H9 (cell line): ENCODE measurements around the gene NRP2. TPM values are rescaled to one million over a fixed set of nuclear protein-coding genes. Genes with fewer than 3 reads are reported as not detected.

Experiments used
- DNase-seq: peaks from one replicate; pipeline ENCODE4 v3.0.0-alpha.2; 2017
- H2AFZ ChIP-seq: one replicate; pipeline ENCODE4 v1.6.1; 2013; ENCODE audit warnings: mild to moderate bottlenecking, low read length, control low read depth, moderate library complexity
- H2AK5ac ChIP-seq: 2 replicates; pipeline ENCODE4 v1.6.1; 2013; ENCODE audit warnings: low read length, control low read depth, mixed read lengths; ENCODE audit not compliant: insufficient read length
- H2BK120ac ChIP-seq: one replicate; pipeline ENCODE4 v1.6.1; 2013; ENCODE audit warnings: low read depth, mild to moderate bottlenecking, low read length, control low read depth, inconsistent platforms; ENCODE audit not compliant: poor library complexity, severe bottlenecking
- H2BK12ac ChIP-seq: 2 replicates; pipeline ENCODE4 v1.6.1; 2013; ENCODE audit warnings: low read length, control low read depth, mixed read lengths, low read depth; ENCODE audit not compliant: insufficient read length
- H2BK15ac ChIP-seq: 2 replicates; pipeline ENCODE4 v1.6.1; 2013; ENCODE audit warnings: low read depth, low read length, control low read depth
- H2BK20ac ChIP-seq: one replicate; pipeline ENCODE4 v1.6.1; 2013; ENCODE audit warnings: low read depth, mild to moderate bottlenecking, low read length, control low read depth, inconsistent platforms; ENCODE audit not compliant: poor library complexity, severe bottlenecking
- H2BK5ac ChIP-seq: 2 replicates; pipeline ENCODE4 v1.6.1; 2013; ENCODE audit warnings: low read length, control low read depth, mixed read lengths; ENCODE audit not compliant: insufficient read length
- H3K14ac ChIP-seq: 2 replicates; pipeline ENCODE4 v1.6.1; 2013; ENCODE audit warnings: low read length, control low read depth; ENCODE audit not compliant: insufficient read depth
- H3K18ac ChIP-seq: 2 replicates; pipeline ENCODE4 v1.6.1; 2013; ENCODE audit warnings: low read depth, mild to moderate bottlenecking, mixed read lengths, low read length, control low read depth; ENCODE audit not compliant: insufficient read length
- H3K23ac ChIP-seq: 2 replicates; pipeline ENCODE4 v1.6.1; 2013; ENCODE audit warnings: low read length, control low read depth, mixed read lengths, low read depth; ENCODE audit not compliant: insufficient read length
- H3K23me2 ChIP-seq: 2 replicates; pipeline ENCODE4 v1.6.1; 2013; ENCODE audit warnings: low read depth, mild to moderate bottlenecking, mixed read lengths, low read length, control low read depth; ENCODE audit not compliant: insufficient read length, poor library complexity, severe bottlenecking
- H3K27ac ChIP-seq: 2 replicates; pipeline ENCODE4 v1.5.1; 2013; ENCODE audit warnings: low read length, control low read depth, mixed read lengths, low read depth; ENCODE audit not compliant: insufficient read length
- H3K27me3 ChIP-seq: 2 replicates; pipeline ENCODE4 v1.6.1; 2013; ENCODE audit warnings: low read length, control low read depth, inconsistent platforms; ENCODE audit not compliant: insufficient read depth
- H3K4ac ChIP-seq: 2 replicates; pipeline ENCODE4 v1.6.1; 2013; ENCODE audit warnings: low read depth, mild to moderate bottlenecking, control low read depth, inconsistent platforms, low read length, moderate library complexity
- H3K4me1 ChIP-seq: 2 replicates; pipeline ENCODE4 v1.6.1; 2013; ENCODE audit warnings: low read length, control low read depth, inconsistent platforms; ENCODE audit not compliant: insufficient read depth
- H3K4me2 ChIP-seq: 2 replicates; pipeline ENCODE4 v1.6.1; 2013; ENCODE audit warnings: low read length, control low read depth, mixed read lengths; ENCODE audit not compliant: insufficient read length, insufficient read depth
- H3K56ac ChIP-seq: 2 replicates; pipeline ENCODE4 v1.6.1; 2013; ENCODE audit warnings: low read depth, mild to moderate bottlenecking, mixed read lengths, low read length, control low read depth; ENCODE audit not compliant: insufficient read length
- H3K79me1 ChIP-seq: 2 replicates; pipeline ENCODE4 v1.6.1; 2013; ENCODE audit warnings: low read depth, mild to moderate bottlenecking, moderate library complexity, low read length, control low read depth, inconsistent platforms; ENCODE audit not compliant: insufficient read depth, poor library complexity, severe bottlenecking
- H3K79me2 ChIP-seq: 2 replicates; pipeline ENCODE4 v1.6.1; 2013; ENCODE audit warnings: low read length, control low read depth, inconsistent platforms; ENCODE audit not compliant: insufficient read depth
- H3K9ac ChIP-seq: 2 replicates; pipeline ENCODE4 v1.6.1; 2013; ENCODE audit warnings: low read length, control low read depth, mixed read lengths; ENCODE audit not compliant: insufficient read length; ENCODE audit errors: extremely low read depth
- H3K9me3 ChIP-seq: one replicate; pipeline ENCODE4 v1.6.1; 2013; ENCODE audit warnings: low read depth, low read length, inconsistent platforms; ENCODE audit not compliant: control insufficient read depth
- H3T11ph ChIP-seq: one replicate; pipeline ENCODE4 v1.6.1; 2013; ENCODE audit warnings: mild to moderate bottlenecking, low read length, control low read depth, inconsistent platforms
- H4K20me1 ChIP-seq: one replicate; pipeline ENCODE4 v1.6.1; 2013; ENCODE audit not compliant: control insufficient read depth, insufficient read length, insufficient read depth
- H4K5ac ChIP-seq: 2 replicates; pipeline ENCODE4 v1.6.1; 2013; ENCODE audit warnings: low read depth, mild to moderate bottlenecking, mixed read lengths, low read length, control low read depth; ENCODE audit not compliant: insufficient read length
- H4K8ac ChIP-seq: replicated peaks from 2 replicates; pipeline ENCODE4 v1.6.1; 2013; ENCODE audit warnings: low read length, control low read depth, mixed read lengths, low read depth; ENCODE audit not compliant: insufficient read length
- H4K91ac ChIP-seq: 2 replicates; pipeline ENCODE4 v1.6.1; 2013; ENCODE audit warnings: low read depth, mild to moderate bottlenecking, moderate library complexity, mixed read lengths, low read length, control low read depth; ENCODE audit not compliant: insufficient read length
- H3K27ac Mint-ChIP-seq, 3 experiments: 2 replicates in 2 of 3; 3 replicates in 1 of 3; pipeline ENCODE4 v1.8.0; 2020 to 2021; ENCODE audit warnings: mixed read lengths in 3 of 3, mild to moderate bottlenecking in 1 of 3, moderate library complexity in 1 of 3
- H3K27me3 Mint-ChIP-seq: 2 replicates; pipeline ENCODE4 v1.8.0; 2021; ENCODE audit warnings: low read depth, mild to moderate bottlenecking, moderate library complexity, mixed read lengths
- H3K36me3 Mint-ChIP-seq, 3 experiments: 2 replicates in 2 of 3; 3 replicates in 1 of 3; pipeline ENCODE4 v1.8.0; 2020 to 2021; ENCODE audit warnings: low read depth in 3 of 3, mixed read lengths in 3 of 3; ENCODE audit not compliant: insufficient read depth in 1 of 3
- H3K4me1 Mint-ChIP-seq, 2 experiments: 2 replicates each; pipeline ENCODE4 v1.8.0; 2020; ENCODE audit warnings: mixed read lengths in 2 of 2
- H3K4me3 Mint-ChIP-seq, 2 experiments: 2 replicates in 1 of 2; 3 replicates in 1 of 2; pipeline ENCODE4 v1.8.0; 2020 to 2021; ENCODE audit warnings: mild to moderate bottlenecking in 2 of 2, mixed read lengths in 2 of 2, moderate library complexity in 1 of 2
- H3K9me3 Mint-ChIP-seq, 2 experiments: 2 replicates in 1 of 2; 3 replicates in 1 of 2; pipeline ENCODE4 v1.8.0; 2020; ENCODE audit warnings: mild to moderate bottlenecking in 2 of 2, mixed read lengths in 2 of 2, moderate library complexity in 1 of 2
- WGBS: extraction: QIAGEN DNeasy Blood & Tissue Kit; methylation state at CpG from one replicate; pipeline ENCODE4 v1.1.7; 2013; ENCODE audit warnings: missing lambda C conversion rate, low lambda C conversion rate, mixed read lengths; ENCODE audit not compliant: insufficient read length; ENCODE audit errors: extremely low coverage; 5-methylcytosine and 5-hydroxymethylcytosine counted together
- total RNA-seq: library from RNA; stranded (reverse); gene quantifications from 2 replicates; pipeline ENCODE4 v1.2.1, GENCODE V29; 2021
- TF ChIP-seq, protein P1 (sequence below): fragments of 200-600 bp; sonication (generic); conservative IDR thresholded peaks from 3 replicates; pipeline ENCODE4 v1.8.0; 2021; ENCODE audit warnings: antibody characterized with exemption, mild to moderate bottlenecking

Gene NRP2
- total RNA-seq, 1 experiment from 2014 or later = 19.7 TPM

DNA sequence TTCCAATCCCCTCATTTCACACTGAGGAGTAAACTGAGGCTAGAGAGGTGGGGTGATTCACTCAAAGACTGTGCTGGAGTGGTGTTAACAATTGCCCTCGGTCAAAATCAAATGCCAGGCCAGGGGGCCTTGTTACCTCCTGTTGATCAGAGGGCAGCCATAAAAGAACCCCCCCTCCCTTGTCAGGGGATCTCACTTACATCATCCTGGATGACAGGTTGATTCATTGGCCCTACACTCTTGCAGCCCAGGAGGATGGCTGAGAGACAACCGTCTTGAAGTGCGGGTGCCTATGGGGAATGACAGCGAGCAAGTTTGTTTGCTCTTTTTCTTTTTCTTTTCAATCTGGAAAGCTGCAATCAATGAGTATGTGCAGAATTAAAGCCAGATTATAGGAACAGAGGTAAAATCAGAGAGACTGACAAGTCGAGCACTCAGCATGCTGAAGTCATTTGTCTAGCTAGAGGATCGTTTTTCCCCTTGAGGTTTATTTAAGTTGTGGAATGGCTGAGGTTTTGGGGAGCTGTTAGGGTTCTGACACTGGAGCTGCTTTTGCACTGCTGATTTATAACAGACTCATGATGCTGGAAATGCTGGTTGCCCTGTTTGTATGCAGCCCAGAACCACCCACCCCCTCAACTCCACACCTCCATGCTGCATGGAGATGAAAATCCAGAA, 26.4 kb upstream of the NRP2 start:
- Histone ChIP-seq H3K56ac (no peak overlapping the region), H2BK5ac (no peak overlapping the region), H3K9ac (no peak overlapping the region), H3K18ac (no peak overlapping the region), H4K91ac (no peak overlapping the region), H3K79me1 (no peaks in the 10 kb centered on the region), H2BK15ac (no peak overlapping the region), H3K27ac (no peak overlapping the region), H4K8ac (no peak overlapping the region), H2BK12ac (no peak overlapping the region), H3K9me3 (no peaks in the 10 kb centered on the region), H3K23me2 (no peaks in the 10 kb centered on the region), H4K5ac (no peak overlapping the region), H2BK120ac (no peak overlapping the region), H3K27me3 (no peaks in the 10 kb centered on the region), H3K4ac (no peak overlapping the region), H2AFZ (no peak overlapping the region), H4K20me1 (no peaks in the 10 kb centered on the region), H2BK20ac (no peak overlapping the region), H2AK5ac (no peak overlapping the region), H3K14ac (no peak overlapping the region), H3K4me1 (no peaks in the 10 kb centered on the region), H3K23ac (no peak overlapping the region), H3T11ph (no peak overlapping the region), H3K4me2 (no peak overlapping the region), H3K79me2 (no peaks in the 10 kb centered on the region)
- no peaks in the 10 kb centered on the region for H3K9me3 Mint-ChIP-seq
- no peak overlapping the region for H3K27ac Mint-ChIP-seq
- peaks cover 5 to 17% of the 10 kb centered on the region in 2 experiments for H3K4me1 Mint-ChIP-seq
- TF ChIP-seq, protein P1, sequence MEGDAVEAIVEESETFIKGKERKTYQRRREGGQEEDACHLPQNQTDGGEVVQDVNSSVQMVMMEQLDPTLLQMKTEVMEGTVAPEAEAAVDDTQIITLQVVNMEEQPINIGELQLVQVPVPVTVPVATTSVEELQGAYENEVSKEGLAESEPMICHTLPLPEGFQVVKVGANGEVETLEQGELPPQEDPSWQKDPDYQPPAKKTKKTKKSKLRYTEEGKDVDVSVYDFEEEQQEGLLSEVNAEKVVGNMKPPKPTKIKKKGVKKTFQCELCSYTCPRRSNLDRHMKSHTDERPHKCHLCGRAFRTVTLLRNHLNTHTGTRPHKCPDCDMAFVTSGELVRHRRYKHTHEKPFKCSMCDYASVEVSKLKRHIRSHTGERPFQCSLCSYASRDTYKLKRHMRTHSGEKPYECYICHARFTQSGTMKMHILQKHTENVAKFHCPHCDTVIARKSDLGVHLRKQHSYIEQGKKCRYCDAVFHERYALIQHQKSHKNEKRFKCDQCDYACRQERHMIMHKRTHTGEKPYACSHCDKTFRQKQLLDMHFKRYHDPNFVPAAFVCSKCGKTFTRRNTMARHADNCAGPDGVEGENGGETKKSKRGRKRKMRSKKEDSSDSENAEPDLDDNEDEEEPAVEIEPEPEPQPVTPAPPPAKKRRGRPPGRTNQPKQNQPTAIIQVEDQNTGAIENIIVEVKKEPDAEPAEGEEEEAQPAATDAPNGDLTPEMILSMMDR = no peak
- WGBS = no CpG with 5 or more reads among the region's 6 CpGs
- H3K36me3 Mint-ChIP-seq = 0 out of 7 replicates have a peak, but pooled peaks cover 0 to 3% (median 0%) of the 10 kb centered on the region in 3 experiments
- H3K27me3 Mint-ChIP-seq = peaks cover 4% of the 10 kb centered on the region; the same call in 1 of the 2 replicates
- DNase-seq = no peak
- H3K4me3 Mint-ChIP-seq = no peak overlapping the region
